Choroid plexus epithelial cell (primary cell): Measurements from ENCODE around the gene JCAD.
"Not testable (repeated sequence)": the region's sequence is repeated elsewhere in the genome, so short reads cannot be mapped to it uniquely, and the experiment has no call there.

Source experiments
- DNase-seq: peaks from one replicate; pipeline ENCODE4 v3.0.0-alpha.2; 2010; ENCODE audit warnings: low read depth
- H3K4me3 ChIP-seq: 2 replicates; pipeline ENCODE4 v1.5.1; 2011; ENCODE audit warnings: low read depth, mild to moderate bottlenecking, control low read depth, low read length, moderate library complexity
- TF ChIP-seq, protein P1 (sequence below): conservative IDR thresholded peaks from 2 replicates; pipeline ENCODE4 v1.5.1; 2011; ENCODE audit warnings: low read depth, mild to moderate bottlenecking, control low read depth, inconsistent platforms, low read length, moderate library complexity

The JCAD gene, protein sequence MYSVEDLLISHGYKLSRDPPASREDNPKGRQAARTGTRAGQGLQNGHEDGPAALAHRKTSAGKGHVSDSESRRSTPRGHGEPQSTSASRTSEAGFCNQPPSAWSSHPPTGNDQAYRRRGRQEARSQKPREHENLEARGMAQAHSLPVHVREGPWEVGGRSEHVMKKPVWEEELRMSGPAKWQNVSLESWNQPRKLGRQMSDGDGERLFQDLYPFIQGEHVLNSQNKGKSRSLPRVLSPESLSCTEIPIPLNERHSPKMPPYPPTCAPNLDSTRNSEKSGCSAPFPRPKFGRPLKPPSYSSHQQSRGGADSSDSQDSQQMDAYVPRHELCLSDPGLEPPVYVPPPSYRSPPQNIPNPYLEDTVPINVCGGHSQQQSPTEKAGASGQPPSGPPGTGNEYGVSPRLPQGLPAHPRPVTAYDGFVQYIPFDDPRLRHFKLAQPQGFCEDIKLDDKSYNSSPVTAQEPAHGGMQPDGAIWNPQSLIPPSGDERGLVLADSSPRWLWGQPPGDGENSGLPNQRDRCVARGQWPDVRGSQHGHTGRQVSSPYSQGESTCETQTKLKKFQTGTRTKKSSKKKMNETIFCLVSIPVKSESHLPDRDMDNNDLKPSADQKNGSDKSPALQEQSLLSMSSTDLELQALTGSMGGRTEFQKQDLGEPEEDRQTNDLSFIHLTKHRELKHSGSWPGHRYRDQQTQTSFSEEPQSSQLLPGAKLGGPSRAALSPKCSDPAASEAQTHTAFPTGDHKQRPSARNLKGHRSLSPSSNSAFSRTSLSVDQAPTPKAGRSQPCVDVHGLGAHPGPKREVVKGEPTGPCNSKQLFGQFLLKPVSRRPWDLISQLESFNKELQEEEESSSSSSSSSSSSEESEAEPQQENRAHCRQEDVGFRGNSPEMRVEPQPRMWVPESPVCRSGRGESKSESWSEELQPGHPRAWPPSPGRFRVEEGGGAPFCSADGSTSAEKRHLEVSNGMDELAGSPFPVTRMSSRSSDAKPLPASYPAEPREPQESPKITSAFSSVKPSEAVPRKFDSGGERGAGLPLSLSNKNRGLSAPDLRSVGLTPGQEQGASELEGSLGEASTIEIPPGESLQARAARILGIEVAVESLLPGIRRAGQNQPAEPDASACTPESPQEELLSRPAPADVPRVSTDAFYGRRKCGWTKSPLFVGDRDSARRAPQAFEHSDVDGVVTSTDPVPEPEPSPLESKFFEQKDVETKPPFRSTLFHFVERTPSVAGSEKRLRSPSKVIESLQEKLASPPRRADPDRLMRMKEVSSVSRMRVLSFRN (N-terminal part only)

GRCh38 chr10:30059209-30060107 lies at the start of gene JCAD:
Gene JCAD, minus strand, starts transcription at chr10:30059586. Its CDS starts 11,774 bp downstream, at chr10:30047812.
- peak within 1 kb of the TSS; percentile 77 for H3K4me3 ChIP-seq
- DNase-seq = peak; percentile 28

GRCh38 chr10:30106987-30107386 lies 47.6 kb upstream of the JCAD start:
- DNase-seq = no peak
- no peak overlapping the region for H3K4me3 ChIP-seq
- TF ChIP-seq, protein P1, sequence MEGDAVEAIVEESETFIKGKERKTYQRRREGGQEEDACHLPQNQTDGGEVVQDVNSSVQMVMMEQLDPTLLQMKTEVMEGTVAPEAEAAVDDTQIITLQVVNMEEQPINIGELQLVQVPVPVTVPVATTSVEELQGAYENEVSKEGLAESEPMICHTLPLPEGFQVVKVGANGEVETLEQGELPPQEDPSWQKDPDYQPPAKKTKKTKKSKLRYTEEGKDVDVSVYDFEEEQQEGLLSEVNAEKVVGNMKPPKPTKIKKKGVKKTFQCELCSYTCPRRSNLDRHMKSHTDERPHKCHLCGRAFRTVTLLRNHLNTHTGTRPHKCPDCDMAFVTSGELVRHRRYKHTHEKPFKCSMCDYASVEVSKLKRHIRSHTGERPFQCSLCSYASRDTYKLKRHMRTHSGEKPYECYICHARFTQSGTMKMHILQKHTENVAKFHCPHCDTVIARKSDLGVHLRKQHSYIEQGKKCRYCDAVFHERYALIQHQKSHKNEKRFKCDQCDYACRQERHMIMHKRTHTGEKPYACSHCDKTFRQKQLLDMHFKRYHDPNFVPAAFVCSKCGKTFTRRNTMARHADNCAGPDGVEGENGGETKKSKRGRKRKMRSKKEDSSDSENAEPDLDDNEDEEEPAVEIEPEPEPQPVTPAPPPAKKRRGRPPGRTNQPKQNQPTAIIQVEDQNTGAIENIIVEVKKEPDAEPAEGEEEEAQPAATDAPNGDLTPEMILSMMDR = no peak

More at GRCh38 chr10:30059209-30060107, at the start of gene JCAD:
- TF ChIP-seq, protein P1 = no peak

DNA sequence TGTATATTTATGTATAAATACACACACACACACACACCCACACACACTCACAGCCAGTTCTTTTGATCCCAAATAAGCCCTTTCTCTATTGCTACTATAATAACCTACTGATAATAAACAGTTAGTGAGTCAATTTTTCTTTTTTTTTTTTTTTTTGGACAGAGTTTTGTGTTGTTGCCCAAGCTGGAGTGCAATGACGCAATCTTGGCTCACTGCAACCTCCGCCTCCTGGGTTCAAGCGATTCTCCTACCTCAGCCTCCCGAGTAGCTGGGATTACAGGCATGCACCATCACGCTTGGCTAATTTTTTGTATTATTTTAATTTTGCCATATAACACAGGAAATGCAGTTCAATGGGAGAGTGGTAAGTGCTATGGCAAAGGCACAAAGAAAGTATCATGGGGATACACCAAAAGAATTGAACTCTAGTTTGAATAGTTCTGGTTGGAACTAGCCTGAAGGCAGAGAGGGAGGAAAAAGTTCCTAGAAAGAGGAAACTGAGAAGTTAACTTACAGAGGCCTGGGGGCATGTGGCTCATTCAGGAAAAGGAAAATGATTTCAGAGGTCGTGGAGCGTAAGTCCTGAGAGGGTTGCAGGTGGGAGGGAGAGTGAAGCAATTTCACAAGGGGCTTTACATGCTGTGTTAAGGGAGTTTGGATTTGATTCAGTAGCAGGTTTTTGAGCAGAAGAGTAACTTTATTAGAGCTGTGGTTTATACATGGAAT lies 44.4 kb upstream of the JCAD start:
- H3K4me3 ChIP-seq = no peak overlapping the region
- DNase-seq = no peak
- TF ChIP-seq, protein P1 = no peak

- not testable (repeated sequence) for DNase-seq, H3K4me3 ChIP-seq
These were observed 40.3 kb upstream of the JCAD start for GRCh38 chr10:30099706-30100105.

- DNase-seq = no peak
- no peak overlapping the region for H3K4me3 ChIP-seq
- TF ChIP-seq, protein P1 = no peak
These were observed 39.7 kb upstream of the JCAD start for GRCh38 chr10:30099101-30099500.

DNA sequence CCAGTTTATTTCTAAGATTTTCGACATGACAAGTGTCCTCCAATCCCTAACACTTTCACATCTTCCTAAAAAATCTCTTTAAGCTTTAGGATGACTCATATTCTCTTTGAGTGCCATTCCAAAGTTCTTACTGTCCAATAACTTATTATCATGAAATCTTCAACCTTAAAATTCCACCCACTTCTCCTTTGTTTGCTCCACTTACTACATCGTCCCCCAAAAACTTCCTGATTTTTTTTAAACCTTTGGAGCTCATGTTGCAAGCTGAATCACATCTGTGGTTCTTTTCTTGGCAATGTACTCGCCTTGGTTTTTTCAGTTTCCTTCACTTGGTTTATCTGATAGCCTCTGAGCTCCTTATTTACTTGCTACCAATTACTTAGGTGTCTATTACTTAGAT lies 39.2 kb upstream of the JCAD start:
- peak; percentile 68 for DNase-seq
- no peak overlapping the region for H3K4me3 ChIP-seq
- TF ChIP-seq, protein P1 = no peak
